BJ (cell line): ENCODE measurements around the gene KCNA1. TPM values are rescaled to one million over a fixed set of nuclear protein-coding genes. Genes with fewer than 3 reads are reported as not detected.

ENCODE experiments used
- CTCF ChIA-PET: fragments of 350-600 bp; formaldehyde crosslinking; extraction: SDS; loops from one replicate; lab custom pipeline; 2021; ENCODE audit warnings: antibody characterized with exemption, inconsistent platforms; lab: Yijun Ruan, JAX
- POLR2A ChIA-PET: fragments of 300-600 bp; sonication (Branson Sonifier 250); formaldehyde crosslinking; extraction: SDS; loops from one replicate; lab custom pipeline; 2021; ENCODE audit warnings: antibody characterized with exemption; lab: Charles Lee
- DNase-seq: peaks from one replicate; pipeline ENCODE4 v3.0.0-alpha.2; 2011; ENCODE audit warnings: low read depth
- H3K27me3 ChIP-seq: 2 replicates; pipeline ENCODE4 v1.6.0; 2011; ENCODE audit warnings: low read length; ENCODE audit not compliant: control insufficient read depth, insufficient read depth
- H3K36me3 ChIP-seq: 2 replicates; pipeline ENCODE4 v1.5.1; 2011; ENCODE audit warnings: low read length; ENCODE audit not compliant: control insufficient read depth, insufficient read depth
- H3K4me3 ChIP-seq: 2 replicates; pipeline ENCODE4 v1.5.1; 2011; ENCODE audit warnings: low read depth, mild to moderate bottlenecking, control low read depth, low read length
- polyA plus RNA-seq: library from polyadenylated mRNA; depleted of rRNA; stranded (reverse); fragments of >200 nt; gene quantifications from 2 replicates; pipeline ENCODE4 v1.2.3, GENCODE V29; 2011
- TF ChIP-seq, protein P1 (sequence below): IDR thresholded peaks from 2 replicates; pipeline ENCODE4 v1.5.1; 2011; ENCODE audit warnings: low read depth, mild to moderate bottlenecking, control low read depth, inconsistent platforms, low read length, moderate library complexity; ENCODE audit not compliant: insufficient read depth

The KCNA1 gene
- polyA plus RNA-seq, 1 experiment, result not detected

DNA sequence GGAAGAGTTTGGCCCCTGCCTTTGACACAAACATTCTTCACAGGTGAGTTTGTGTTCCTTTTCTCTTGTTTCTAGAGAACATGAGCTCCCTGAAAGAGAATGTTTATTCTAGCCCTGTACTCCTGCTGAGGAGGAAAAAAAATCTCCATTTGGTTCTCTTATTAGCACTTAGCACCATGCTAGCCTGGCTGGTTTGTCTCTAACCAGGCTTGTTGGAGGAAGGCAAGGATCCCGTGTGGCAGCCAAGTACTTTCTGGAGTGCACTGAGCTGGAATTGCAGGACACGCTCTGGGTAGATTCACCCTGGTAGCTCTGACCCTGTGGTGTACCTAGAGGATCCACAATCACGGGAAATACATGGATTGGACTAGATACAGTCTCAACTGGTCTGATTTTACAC, 41.9 kb downstream of the KCNA1 start:
- DNase-seq, result no peak
- TF ChIP-seq, protein P1, sequence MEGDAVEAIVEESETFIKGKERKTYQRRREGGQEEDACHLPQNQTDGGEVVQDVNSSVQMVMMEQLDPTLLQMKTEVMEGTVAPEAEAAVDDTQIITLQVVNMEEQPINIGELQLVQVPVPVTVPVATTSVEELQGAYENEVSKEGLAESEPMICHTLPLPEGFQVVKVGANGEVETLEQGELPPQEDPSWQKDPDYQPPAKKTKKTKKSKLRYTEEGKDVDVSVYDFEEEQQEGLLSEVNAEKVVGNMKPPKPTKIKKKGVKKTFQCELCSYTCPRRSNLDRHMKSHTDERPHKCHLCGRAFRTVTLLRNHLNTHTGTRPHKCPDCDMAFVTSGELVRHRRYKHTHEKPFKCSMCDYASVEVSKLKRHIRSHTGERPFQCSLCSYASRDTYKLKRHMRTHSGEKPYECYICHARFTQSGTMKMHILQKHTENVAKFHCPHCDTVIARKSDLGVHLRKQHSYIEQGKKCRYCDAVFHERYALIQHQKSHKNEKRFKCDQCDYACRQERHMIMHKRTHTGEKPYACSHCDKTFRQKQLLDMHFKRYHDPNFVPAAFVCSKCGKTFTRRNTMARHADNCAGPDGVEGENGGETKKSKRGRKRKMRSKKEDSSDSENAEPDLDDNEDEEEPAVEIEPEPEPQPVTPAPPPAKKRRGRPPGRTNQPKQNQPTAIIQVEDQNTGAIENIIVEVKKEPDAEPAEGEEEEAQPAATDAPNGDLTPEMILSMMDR, result no peak
- CTCF ChIA-PET, result interaction anchor here (1.2 kb wide), 1 partner anchor 28 kb away, joined by 3 read pairs; no protein-coding TSS in a partner anchor
- Histone ChIP-seq H3K36me3 (no peaks in the 10 kb centered on the region), H3K27me3 (no peaks in the 10 kb centered on the region; the same call in 1 of the 2 replicates), H3K4me3 (no peak overlapping the region)
- POLR2A ChIA-PET, result no interaction called here

DNA sequence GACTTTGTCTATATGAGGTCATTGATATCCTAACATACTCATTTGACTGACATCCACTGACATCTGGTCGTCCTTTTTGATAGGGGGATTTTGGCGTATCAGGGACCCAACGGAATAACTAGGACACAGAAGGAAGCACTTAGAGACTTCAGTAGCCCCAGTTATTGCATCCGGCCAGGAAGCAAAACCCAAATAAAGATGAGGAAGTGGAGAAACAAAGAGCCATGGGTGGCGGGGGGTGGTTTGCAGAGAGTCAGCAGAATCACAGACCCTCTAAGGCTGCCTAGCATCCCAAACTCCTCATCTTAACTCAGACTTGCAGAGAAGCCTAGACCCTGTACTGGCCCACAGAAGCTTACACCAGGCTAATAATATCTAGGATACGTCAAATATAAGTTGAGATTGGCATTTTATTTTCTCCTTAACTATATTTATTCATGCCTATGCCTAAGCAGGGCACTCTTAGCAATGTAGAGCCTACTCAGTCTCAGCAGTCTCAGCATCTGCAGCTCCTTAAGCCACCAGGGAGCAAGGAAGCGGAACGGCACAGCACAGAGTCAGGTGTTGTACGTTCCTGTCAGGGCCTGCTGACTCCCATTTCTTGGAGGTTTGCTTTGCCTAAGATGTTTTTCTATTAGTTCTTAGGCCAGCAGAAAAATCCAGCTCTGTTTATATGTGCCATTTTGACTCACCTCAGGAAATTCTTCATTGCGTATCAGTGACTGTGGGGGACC, 45.1 kb downstream of the KCNA1 start:
- DNase-seq, result no peak
- POLR2A ChIA-PET, result no interaction called here
- CTCF ChIA-PET, result no interaction called here
- Histone ChIP-seq H3K36me3 (no peaks in the 10 kb centered on the region), H3K4me3 (no peak overlapping the region), H3K27me3 (no peaks in the 10 kb centered on the region; the same call in 1 of the 2 replicates)
- TF ChIP-seq, protein P1, result no peak

DNA sequence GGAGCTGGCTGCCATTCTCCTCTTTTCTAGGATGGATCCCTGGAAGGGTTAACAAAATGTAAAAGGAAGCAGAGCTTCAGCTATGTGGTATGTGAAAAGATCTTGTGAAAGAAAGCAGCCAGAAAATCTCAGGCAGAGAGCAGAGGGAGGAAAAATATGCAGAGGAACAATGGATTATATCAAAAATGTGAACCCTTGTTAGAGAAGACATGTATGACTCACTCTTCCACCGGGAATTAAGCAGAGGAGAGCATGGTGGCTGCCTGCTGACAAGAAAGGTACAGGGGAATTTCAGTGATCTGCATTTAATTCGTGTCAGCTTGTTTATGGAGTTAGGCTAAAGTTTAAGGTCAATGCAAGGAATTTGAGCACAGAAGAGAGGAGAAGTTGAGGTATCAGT, 46.3 kb downstream of the KCNA1 start:
- no peaks in the 10 kb centered on the region for H3K36me3 ChIP-seq
- TF ChIP-seq, protein P1, result no peak
- H3K27me3 ChIP-seq, result no peaks in the 10 kb centered on the region; the same call in none of the 2 replicates
- no peak for DNase-seq
- ChIA-PET POLR2A (no interaction called here), CTCF (no interaction called here)
- no peak overlapping the region for H3K4me3 ChIP-seq

DNA sequence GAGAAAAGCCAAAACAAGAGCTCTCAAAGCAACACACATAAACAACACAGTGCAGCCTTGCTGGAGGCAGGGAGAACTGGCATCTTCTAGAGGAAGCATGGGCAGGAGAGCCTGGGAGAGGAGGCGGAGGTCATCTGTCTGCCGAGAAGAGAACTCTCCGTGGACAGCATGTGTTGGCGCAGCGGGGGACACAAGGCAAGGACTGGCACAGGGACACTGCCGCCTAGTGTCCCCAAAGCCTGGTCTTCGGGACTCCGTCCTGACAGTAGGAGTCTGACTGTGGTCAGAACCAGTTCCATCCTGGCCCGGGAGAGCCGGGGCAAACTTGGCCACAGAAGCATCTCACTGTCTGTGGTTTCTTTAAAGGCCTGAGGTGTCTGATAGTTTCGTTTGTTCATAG, 47.3 kb downstream of the KCNA1 start:
- H3K27me3 ChIP-seq, result no peaks in the 10 kb centered on the region; the same call in none of the 2 replicates
- no peak for DNase-seq
- TF ChIP-seq, protein P1, result no peak
- no peak overlapping the region for H3K4me3 ChIP-seq
- ChIA-PET CTCF (no interaction called here), POLR2A (no interaction called here)
- no peaks in the 10 kb centered on the region for H3K36me3 ChIP-seq

DNA sequence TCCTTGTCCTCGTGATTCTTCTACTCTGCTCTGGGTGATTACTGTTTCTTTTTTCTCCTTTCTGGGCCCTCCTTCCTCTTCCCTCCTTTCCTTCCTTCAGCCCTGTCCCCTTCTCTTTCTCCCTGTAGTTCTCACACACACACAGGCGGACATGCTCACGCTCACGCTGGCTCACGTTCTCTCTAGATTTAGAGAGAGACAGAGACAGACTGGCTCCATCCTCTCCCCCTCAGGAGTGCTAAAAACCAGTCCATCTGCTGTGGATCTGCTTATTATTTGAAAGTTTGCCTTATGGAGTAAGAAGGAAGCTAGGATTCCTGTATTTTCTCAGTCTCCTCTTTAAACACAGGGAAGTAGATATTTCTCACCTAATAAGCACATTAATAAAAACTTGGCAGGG, 48.1 kb downstream of the KCNA1 start:
- Histone ChIP-seq H3K4me3 (no peak overlapping the region), H3K27me3 (no peaks in the 10 kb centered on the region; the same call in none of the 2 replicates), H3K36me3 (no peaks in the 10 kb centered on the region)
- ChIA-PET POLR2A (no interaction called here), CTCF (interaction anchor here (0.8 kb wide), 1 partner anchor 100 kb away, joined by 3 read pairs; no protein-coding TSS in a partner anchor)
- TF ChIP-seq, protein P1, result no peak
- no peak for DNase-seq
